Transverse colon (tissue), 4 donors: ENCODE measurements around the gene PRDM11. TPM values are rescaled to one million over a fixed set of nuclear protein-coding genes. Genes with fewer than 3 reads are reported as not detected.

Experiments
- DNase-seq: peaks from one replicate; pipeline ENCODE4 v3.0.0-alpha.2; 2019
- H3K27ac ChIP-seq, 4 donors: fragments of 200-600 bp; sonication (generic); 2 replicates each; pipeline ENCODE4 v1.5.1; 2016 to 2018; ENCODE audit warnings: inconsistent platforms in 4 of 4
- H3K27me3 ChIP-seq: fragments of 200-600 bp; sonication (generic); 2 replicates; pipeline ENCODE4 v1.5.1; 2017; ENCODE audit warnings: inconsistent platforms
- H3K36me3 ChIP-seq, 4 donors: fragments of 200-600 bp; sonication (generic); 2 replicates each; pipeline ENCODE4 v1.5.1; 2017 to 2019; ENCODE audit warnings: inconsistent platforms in 4 of 4
- H3K4me1 ChIP-seq, 4 donors: fragments of 200-600 bp; sonication (generic); 2 replicates each; pipeline ENCODE4 v1.5.1; 2017 to 2020; ENCODE audit warnings: inconsistent platforms in 4 of 4
- H3K4me3 ChIP-seq, 4 donors: fragments of 200-600 bp; sonication (generic); 1 replicate in 1 of 4; 2 replicates in 3 of 4; pipeline versions ENCODE4 v1.5.1 to v1.6.1; 2017 to 2019; ENCODE audit warnings: inconsistent platforms in 4 of 4
- H3K9me3 ChIP-seq, 2 donors: fragments of 200-600 bp; sonication (generic); 2 replicates each; pipeline ENCODE4 v1.5.1; 2017 to 2019; ENCODE audit warnings: inconsistent platforms in 2 of 2
- CTCF ChIP-seq, 5 experiments: fragments of 200-600 bp in 3 of 5; fragments of 450-650 bp in 2 of 5; sonication (generic) in 3 of 5; IDR thresholded peaks; 1 replicate in 2 of 5; 2 replicates in 3 of 5; pipeline ENCODE4 v1.5.1; 2016 to 2017; ENCODE audit warnings: antibody characterized with exemption in 5 of 5, inconsistent platforms in 3 of 5, mild to moderate bottlenecking in 2 of 5, moderate library complexity in 1 of 5
- EP300 ChIP-seq: sonication (generic); formaldehyde crosslinking; IDR thresholded peaks from one replicate; pipeline ENCODE4 v1.6.1; 2017; ENCODE audit warnings: antibody characterized with exemption, low read depth
- POLR2A ChIP-seq: fragments of 450-650 bp; IDR thresholded peaks from one replicate; pipeline ENCODE4 v1.6.1; 2016; ENCODE audit warnings: antibody characterized with exemption, mild to moderate bottlenecking, moderate library complexity
- POLR2AphosphoS5 ChIP-seq, 3 donors: sonication (generic); formaldehyde crosslinking; IDR thresholded peaks; one replicate each; pipeline ENCODE4 v1.6.1; 2016; ENCODE audit warnings: antibody characterized with exemption in 3 of 3
- WGBS, 2 donors: methylation state at CpG; one replicate each; pipeline ENCODE4 v1.1.5; 2018; ENCODE audit warnings: low coverage in 1 of 2; 5-methylcytosine and 5-hydroxymethylcytosine counted together
- in situ Hi-C, 4 donors: fragments of 200-750 bp; cut with MboI; loops; one replicate each; pipeline versions ENCODE4 v1.15.0 to v1.15.1; 2017; ENCODE audit warnings: low sequenced_read_pairs in 3 of 4, low pct_ligation_motif_present in 1 of 4, low pct_unique_long_range_greater_than_20kb in 1 of 4
- intact Hi-C: fragments of 100-400 bp; cut with DNase I; formaldehyde crosslinking; loops from one replicate; pipeline ENCODE4 v1.15.1; 2023; ENCODE audit warnings: low total_unique reads
- total RNA-seq, 4 donors: library from RNA; depleted of rRNA; stranded (reverse); fragments of >200 nt; gene quantifications; one replicate each; pipeline ENCODE4 v1.1.0, GENCODE V29; 2016

PRDM11 gene
- total RNA-seq, 4 donors from 2014 or later = 5.0 to 11.2 (median 7.9) TPM

- intact Hi-C loops (no loop called here), in situ Hi-C loops (no loop called here)
- Histone ChIP-seq H3K9me3 (no peaks in the 10 kb centered on the region), H3K4me1 (peaks cover 0 to 22% (median 0%) of the 10 kb centered on the region in 4 donors), H3K4me3 (no peak overlapping the region), H3K36me3 (no peaks in the 10 kb centered on the region), H3K27me3 (no peaks in the 10 kb centered on the region), H3K27ac (no peak overlapping the region)
- WGBS, 2 donors = 82% methylated on average over 2 of the region's 2 CpGs; no CpG with 5 or more reads in 1 of the 2 donors
- no peak for TF ChIP-seq EP300
- no peak for TF ChIP-seq POLR2AphosphoS5 (IDR thresholded peaks at IDR 0.05)
- TF ChIP-seq CTCF (IDR thresholded peaks at IDR 0.05) = no peak
- TF ChIP-seq POLR2A = no peak
- DNase-seq = no peak
These were observed 24.0 kb downstream of the PRDM11 start for GRCh38 chr11:45170484-45170883.

- TF ChIP-seq EP300 (no peak), POLR2A (no peak), CTCF (IDR thresholded peaks at IDR 0.05) (no peak), POLR2AphosphoS5 (IDR thresholded peaks at IDR 0.05) (no peak)
- intact Hi-C loops (no loop called here), in situ Hi-C loops (no loop called here)
- no peak for DNase-seq
- no peaks in the 10 kb centered on the region for H3K27me3 ChIP-seq
- H3K9me3 ChIP-seq = no peaks in the 10 kb centered on the region
- H3K27ac ChIP-seq = no peak overlapping the region
- 67% methylated on average over 2 of the region's 2 CpGs; no CpG with 5 or more reads in 1 of the 2 donors for WGBS, 2 donors
- no peaks in the 10 kb centered on the region for H3K36me3 ChIP-seq
- H3K4me1 ChIP-seq = peaks cover 0 to 22% (median 0%) of the 10 kb centered on the region in 4 donors
- no peak overlapping the region for H3K4me3 ChIP-seq
These were observed 25.1 kb downstream of the PRDM11 start for GRCh38 chr11:45171550-45171949.

GRCh38 chr11:45173064-45173463, 26.6 kb downstream of the PRDM11 start:
- Histone ChIP-seq H3K27ac (peak overlapping the region in 2 of 4 donors; percentile 29 to 39), H3K27me3 (no peaks in the 10 kb centered on the region), H3K9me3 (no peaks in the 10 kb centered on the region), H3K4me1 (peaks cover 0 to 22% (median 0%) of the 10 kb centered on the region in 4 donors), H3K4me3 (no peak overlapping the region), H3K36me3 (no peaks in the 10 kb centered on the region)
- in situ Hi-C loops (no loop called here), intact Hi-C loops (no loop called here)
- DNase-seq = peak; percentile 76
- TF ChIP-seq POLR2A = no peak
- 65 to 83% methylated on average over 4 to 5 of the region's 5 CpGs for WGBS, 2 donors

- no peak overlapping the region for H3K27ac ChIP-seq
- H3K4me3 ChIP-seq = no peak overlapping the region
- H3K36me3 ChIP-seq = no peaks in the 10 kb centered on the region
- peaks cover 0 to 20% (median 0%) of the 10 kb centered on the region in 4 donors for H3K4me1 ChIP-seq
- H3K27me3 ChIP-seq = no peaks in the 10 kb centered on the region
- WGBS, 2 donors = 94 to 95% methylated on average over 6 of the region's 6 CpGs
- intact Hi-C loops (no loop called here), in situ Hi-C loops (no loop called here)
- no peak for DNase-seq
- H3K9me3 ChIP-seq = no peaks in the 10 kb centered on the region
- no peak for TF ChIP-seq EP300
- TF ChIP-seq POLR2A = no peak
- no peak for TF ChIP-seq CTCF (IDR thresholded peaks at IDR 0.05)
- TF ChIP-seq POLR2AphosphoS5 (IDR thresholded peaks at IDR 0.05) = no peak
These were observed 27.9 kb downstream of the PRDM11 start for GRCh38 chr11:45174168-45174835.

GRCh38 chr11:45174963-45175362, 28.5 kb downstream of the PRDM11 start:
- Histone ChIP-seq H3K27ac (no peak overlapping the region), H3K4me3 (no peak overlapping the region), H3K27me3 (no peaks in the 10 kb centered on the region), H3K36me3 (no peaks in the 10 kb centered on the region), H3K4me1 (peaks cover 0 to 21% (median 6%) of the 10 kb centered on the region in 4 donors), H3K9me3 (no peaks in the 10 kb centered on the region)
- in situ Hi-C loops = no loop called here
- TF ChIP-seq EP300 (no peak), POLR2A (no peak), POLR2AphosphoS5 (IDR thresholded peaks at IDR 0.05) (no peak), CTCF (IDR thresholded peaks at IDR 0.05) (no peak)
- no peak for DNase-seq
- intact Hi-C loops = no loop called here
- WGBS, 2 donors = 89 to 97% methylated on average over 4 of the region's 4 CpGs
